ENCODE measurements around the gene FRAS1.
"Not testable (repeated sequence)": the region's sequence is repeated elsewhere in the genome, so short reads cannot be mapped to it uniquely, and the experiment has no call there.

FRAS1 gene

GRCh38 chr4:78166622-78167021 lies 109.5 kb downstream of the FRAS1 start:
- Histone ChIP-seq H3K4me3 (ENCODE audit: low read length in 2 of 2) (no peak overlapping the region), H3K4me1 (ENCODE audit: control insufficient read depth, insufficient read depth, low read length) (no peaks in the 10 kb centered on the region), H3K9ac (ENCODE audit: low read length in 2 of 2) (no peak overlapping the region), H3K9me3 (ENCODE audit: control insufficient read depth in 2 of 2, low read length in 2 of 2) (no peaks in the 10 kb centered on the region), H3K36me3 (ENCODE audit: control insufficient read depth in 2 of 2, insufficient read depth in 2 of 2, low read length in 2 of 2) (no peaks in the 10 kb centered on the region), H3K27me3 (ENCODE audit: control insufficient read depth in 1 of 2, insufficient read depth in 2 of 2, low read length in 2 of 2) (no peaks in the 10 kb centered on the region), H3K27ac (ENCODE audit: low read length) (no peak overlapping the region)

- H3K4me1 ChIP-seq (ENCODE audit: control insufficient read depth, insufficient read depth, low read length) = no peaks in the 10 kb centered on the region
- no peak overlapping the region for H3K9ac ChIP-seq (ENCODE audit: low read length in 2 of 2)
- H3K27me3 ChIP-seq (ENCODE audit: control insufficient read depth in 1 of 2, insufficient read depth in 2 of 2, low read length in 2 of 2) = no peaks in the 10 kb centered on the region
- no peaks in the 10 kb centered on the region for H3K9me3 ChIP-seq (ENCODE audit: control insufficient read depth in 2 of 2, low read length in 2 of 2)
- H3K27ac ChIP-seq (ENCODE audit: low read length) = no peak overlapping the region
- no peaks in the 10 kb centered on the region for H3K36me3 ChIP-seq (ENCODE audit: control insufficient read depth in 2 of 2, insufficient read depth in 2 of 2, low read length in 2 of 2)
- no peak overlapping the region for H3K4me3 ChIP-seq (ENCODE audit: low read length in 2 of 2)
Measured at GRCh38 chr4:78167510-78167909, 110.4 kb downstream of the FRAS1 start.

GRCh38 chr4:78168029-78168428 lies 110.9 kb downstream of the FRAS1 start:
- no peaks in the 10 kb centered on the region for H3K9me3 ChIP-seq (ENCODE audit: control insufficient read depth in 2 of 2, low read length in 2 of 2)

GRCh38 chr4:78169728-78170127 lies 112.6 kb downstream of the FRAS1 start:
- Histone ChIP-seq H3K36me3 (ENCODE audit: control insufficient read depth in 2 of 2, insufficient read depth in 2 of 2, low read length in 2 of 2) (no peaks in the 10 kb centered on the region), H3K4me3 (ENCODE audit: low read length in 2 of 2) (no peak overlapping the region), H3K27ac (ENCODE audit: low read length) (no peak overlapping the region), H3K27me3 (ENCODE audit: control insufficient read depth in 1 of 2, insufficient read depth in 2 of 2, low read length in 2 of 2) (no peaks in the 10 kb centered on the region), H3K9ac (ENCODE audit: low read length in 2 of 2) (no peak overlapping the region), H3K9me3 (ENCODE audit: control insufficient read depth in 2 of 2, low read length in 2 of 2) (no peaks in the 10 kb centered on the region), H3K4me1 (ENCODE audit: control insufficient read depth, insufficient read depth, low read length) (no peaks in the 10 kb centered on the region)

More at GRCh38 chr4:78168029-78168428, 110.9 kb downstream of the FRAS1 start:
- no peak overlapping the region for H3K9ac ChIP-seq (ENCODE audit: low read length in 2 of 2)
- no peaks in the 10 kb centered on the region for H3K4me1 ChIP-seq (ENCODE audit: control insufficient read depth, insufficient read depth, low read length)
- no peak overlapping the region for H3K4me3 ChIP-seq (ENCODE audit: low read length in 2 of 2)
- H3K27me3 ChIP-seq (ENCODE audit: control insufficient read depth in 1 of 2, insufficient read depth in 2 of 2, low read length in 2 of 2) = no peaks in the 10 kb centered on the region
- no peak overlapping the region for H3K27ac ChIP-seq (ENCODE audit: low read length)
- no peaks in the 10 kb centered on the region for H3K36me3 ChIP-seq (ENCODE audit: control insufficient read depth in 2 of 2, insufficient read depth in 2 of 2, low read length in 2 of 2)

GRCh38 chr4:78171482-78171881 lies 114.4 kb downstream of the FRAS1 start:
- no peaks in the 10 kb centered on the region for H3K27me3 ChIP-seq (ENCODE audit: control insufficient read depth in 1 of 2, insufficient read depth in 2 of 2, low read length in 2 of 2)
- no peak overlapping the region for H3K9ac ChIP-seq (ENCODE audit: low read length in 2 of 2)
- no peaks in the 10 kb centered on the region for H3K4me1 ChIP-seq (ENCODE audit: control insufficient read depth, insufficient read depth, low read length)
- H3K36me3 ChIP-seq (ENCODE audit: control insufficient read depth in 2 of 2, insufficient read depth in 2 of 2, low read length in 2 of 2) = no peaks in the 10 kb centered on the region
- H3K9me3 ChIP-seq (ENCODE audit: control insufficient read depth in 2 of 2, low read length in 2 of 2) = no peaks in the 10 kb centered on the region
- H3K27ac ChIP-seq (ENCODE audit: low read length) = no peak overlapping the region
- H3K4me3 ChIP-seq (ENCODE audit: low read length in 2 of 2) = no peak overlapping the region

GRCh38 chr4:78174891-78175290 lies 117.8 kb downstream of the FRAS1 start:
- H3K27ac ChIP-seq (ENCODE audit: low read length) = no peak overlapping the region
- no peaks in the 10 kb centered on the region for H3K4me1 ChIP-seq (ENCODE audit: control insufficient read depth, insufficient read depth, low read length)
- no peak overlapping the region for H3K4me3 ChIP-seq (ENCODE audit: low read length in 2 of 2)
- H3K9ac ChIP-seq (ENCODE audit: low read length in 2 of 2) = no peak overlapping the region
- H3K36me3 ChIP-seq (ENCODE audit: control insufficient read depth in 2 of 2, insufficient read depth in 2 of 2, low read length in 2 of 2) = no peaks in the 10 kb centered on the region
- no peaks in the 10 kb centered on the region for H3K27me3 ChIP-seq (ENCODE audit: control insufficient read depth in 1 of 2, insufficient read depth in 2 of 2, low read length in 2 of 2)
- H3K9me3 ChIP-seq (ENCODE audit: control insufficient read depth in 2 of 2, low read length in 2 of 2) = no peaks in the 10 kb centered on the region

- H3K36me3 ChIP-seq (ENCODE audit: control insufficient read depth in 2 of 2, insufficient read depth in 2 of 2, low read length in 2 of 2) = no peaks in the 10 kb centered on the region
- H3K27me3 ChIP-seq (ENCODE audit: control insufficient read depth in 1 of 2, insufficient read depth in 2 of 2, low read length in 2 of 2) = no peaks in the 10 kb centered on the region
- H3K4me1 ChIP-seq (ENCODE audit: control insufficient read depth, insufficient read depth, low read length) = no peaks in the 10 kb centered on the region
- no peak overlapping the region for H3K27ac ChIP-seq (ENCODE audit: low read length)
- no peak overlapping the region for H3K4me3 ChIP-seq (ENCODE audit: low read length in 2 of 2)
- no peaks in the 10 kb centered on the region for H3K9me3 ChIP-seq (ENCODE audit: control insufficient read depth in 2 of 2, low read length in 2 of 2)
- no peak overlapping the region for H3K9ac ChIP-seq (ENCODE audit: low read length in 2 of 2)
Measured at GRCh38 chr4:78179196-78179595, 122.1 kb downstream of the FRAS1 start.

GRCh38 chr4:78181681-78182234 lies 124.6 kb downstream of the FRAS1 start:
- not testable (repeated sequence) for H3K4me3 ChIP-seq (ENCODE audit: low read length in 2 of 2); H3K4me1 ChIP-seq (ENCODE audit: control insufficient read depth, insufficient read depth, low read length); H3K27ac ChIP-seq (ENCODE audit: low read length)

GRCh38 chr4:78184584-78184983 lies 127.5 kb downstream of the FRAS1 start:
- Histone ChIP-seq H3K4me3 (ENCODE audit: low read length in 2 of 2) (no peak overlapping the region), H3K27ac (ENCODE audit: low read length) (no peak overlapping the region), H3K27me3 (ENCODE audit: control insufficient read depth in 1 of 2, insufficient read depth in 2 of 2, low read length in 2 of 2) (no peaks in the 10 kb centered on the region), H3K9ac (ENCODE audit: low read length in 2 of 2) (no peak overlapping the region), H3K9me3 (ENCODE audit: control insufficient read depth in 2 of 2, low read length in 2 of 2) (no peaks in the 10 kb centered on the region), H3K36me3 (ENCODE audit: control insufficient read depth in 2 of 2, insufficient read depth in 2 of 2, low read length in 2 of 2) (no peaks in the 10 kb centered on the region), H3K4me1 (ENCODE audit: control insufficient read depth, insufficient read depth, low read length) (no peaks in the 10 kb centered on the region)

More at GRCh38 chr4:78181681-78182234, 124.6 kb downstream of the FRAS1 start:
- H3K36me3 ChIP-seq (ENCODE audit: control insufficient read depth in 2 of 2, insufficient read depth in 2 of 2, low read length in 2 of 2); H3K9me3 ChIP-seq (ENCODE audit: control insufficient read depth in 2 of 2, low read length in 2 of 2); H3K27me3 ChIP-seq (ENCODE audit: control insufficient read depth in 1 of 2, insufficient read depth in 2 of 2, low read length in 2 of 2); H3K9ac ChIP-seq (ENCODE audit: low read length in 2 of 2): not testable (repeated sequence)

GRCh38 chr4:78185117-78185516 lies 128.0 kb downstream of the FRAS1 start:
- no peak overlapping the region for H3K9ac ChIP-seq (ENCODE audit: low read length in 2 of 2)
- H3K27me3 ChIP-seq (ENCODE audit: control insufficient read depth in 1 of 2, insufficient read depth in 2 of 2, low read length in 2 of 2) = no peaks in the 10 kb centered on the region
- no peaks in the 10 kb centered on the region for H3K9me3 ChIP-seq (ENCODE audit: control insufficient read depth in 2 of 2, low read length in 2 of 2)
- no peak overlapping the region for H3K4me3 ChIP-seq (ENCODE audit: low read length in 2 of 2)
- H3K4me1 ChIP-seq (ENCODE audit: control insufficient read depth, insufficient read depth, low read length) = no peaks in the 10 kb centered on the region
- H3K27ac ChIP-seq (ENCODE audit: low read length) = no peak overlapping the region
- H3K36me3 ChIP-seq (ENCODE audit: control insufficient read depth in 2 of 2, insufficient read depth in 2 of 2, low read length in 2 of 2) = no peaks in the 10 kb centered on the region

- H3K36me3 ChIP-seq (ENCODE audit: control insufficient read depth in 2 of 2, insufficient read depth in 2 of 2, low read length in 2 of 2) = no peaks in the 10 kb centered on the region
- no peak overlapping the region for H3K27ac ChIP-seq (ENCODE audit: low read length)
- H3K9ac ChIP-seq (ENCODE audit: low read length in 2 of 2) = no peak overlapping the region
- H3K4me1 ChIP-seq (ENCODE audit: control insufficient read depth, insufficient read depth, low read length) = no peaks in the 10 kb centered on the region
- no peaks in the 10 kb centered on the region for H3K27me3 ChIP-seq (ENCODE audit: control insufficient read depth in 1 of 2, insufficient read depth in 2 of 2, low read length in 2 of 2)
- H3K4me3 ChIP-seq (ENCODE audit: low read length in 2 of 2) = no peak overlapping the region
- H3K9me3 ChIP-seq (ENCODE audit: control insufficient read depth in 2 of 2, low read length in 2 of 2) = no peaks in the 10 kb centered on the region
Measured at GRCh38 chr4:78186597-78187543, 129.7 kb downstream of the FRAS1 start.

Measured in stomach smooth muscle (tissue), 2 donors.